Pancreas (tissue), 10 donors: ENCODE measurements around the gene FRRS1. TPM values are rescaled to one million over a fixed set of nuclear protein-coding genes. Genes with fewer than 3 reads are reported as not detected.

ENCODE experiments used
- ATAC-seq, 4 donors: fragments of 200-7000 bp; cut with Tn5 transposase; one replicate each; pipeline versions ENCODE4 v1.8.0 to v1.9.1; 2020; ENCODE audit warnings: mild to moderate bottlenecking in 4 of 4, moderate library complexity in 4 of 4
- DNase-seq, 6 donors: peaks; one replicate each; pipeline ENCODE4 v3.0.0-alpha.2; 2020
- FAIRE-seq: peaks from 2 replicates; lab custom pipeline; 2012; peaks lifted over from hg19 to GRCh38; lab: Jason Lieb, UNC
- H3K27ac ChIP-seq, 4 donors: fragments of 200-600 bp; sonication (generic); 1 replicate in 3 of 4; 2 replicates in 1 of 4; pipeline versions ENCODE4 v1.5.0 to v1.8.0; 2020
- H3K27me3 ChIP-seq, 4 donors: fragments of 200-600 bp; one replicate each; pipeline ENCODE4 v1.8.0; 2021
- H3K36me3 ChIP-seq, 3 donors: fragments of 200-600 bp; sonication (generic) in 1 of 3; one replicate each; pipeline versions ENCODE4 v1.5.0 to v1.8.0; 2020 to 2021
- H3K4me1 ChIP-seq, 3 donors: fragments of 200-600 bp; one replicate each; pipeline ENCODE4 v1.8.0; 2021
- H3K4me3 ChIP-seq, 4 donors: fragments of 200-600 bp; sonication (generic) in 2 of 4; one replicate each; pipeline versions ENCODE4 v1.5.0 to v1.8.0; 2020 to 2021
- H3K9me3 ChIP-seq, 4 donors: fragments of 200-600 bp; one replicate each; pipeline ENCODE4 v1.8.0; 2021
- WGBS, 2 donors: extraction: QIAGEN DNeasy Blood & Tissue Kit; methylation state at CpG; one replicate each; pipeline ENCODE4 v1.1.7; 2013; 5-methylcytosine and 5-hydroxymethylcytosine counted together
- intact Hi-C, 3 donors: fragments of 100-400 bp; cut with DNase I; formaldehyde crosslinking; loops; one replicate each; pipeline versions ENCODE4 v1.11.1 to v1.14.2; 2022
- polyA plus RNA-seq, 2 donors: library from polyadenylated mRNA; stranded (reverse); fragments of 200-250 nt; gene quantifications; one replicate each; pipeline ENCODE4 v1.2.3, GENCODE V29; 2013
- total RNA-seq, 6 donors: library from RNA; stranded (reverse); fragmentation: NEBNext Ultra II Directional in 4 of 6; extraction: Animal tissue kit (Norgen Biotek cat#: 25700) in 4 of 6; gene quantifications; one replicate each; pipeline versions ENCODE4 v1.2.1 to v1.2.4, GENCODE V29; 2021 to 2023
- TF ChIP-seq, protein P1 (sequence below), 4 donors: fragments of 200-600 bp; sonication (generic) in 3 of 4; IDR thresholded peaks; one replicate each; pipeline versions ENCODE4 v1.5.0 to v1.8.0; 2021; ENCODE audit warnings: antibody characterized with exemption in 4 of 4
- donor health status: healthy with polysubstance abuse.
- donor health status: DM: no; HTN: no; CAD: no; lungs with moderate emphysema.
- donor health status: DM: no; HTN: no; CAD: no.
- donor health status: control.
- donor health status: control.
- donor health status: Bipolar disorder and iron deficiency.
- donor health status: DM: yes; HTN: yes; CAD: no.
- donor health status: DM: no; HTN: no; CAD: no.
- donor health status: DM: no; HTN: no; CAD: no.
- donor health status: DM: yes; HTN: yes; CAD: no.

Gene FRRS1
- total and polyA plus RNA-seq, 8 donors, result 0.34 to 7.3 (median 1.7) TPM

DNA sequence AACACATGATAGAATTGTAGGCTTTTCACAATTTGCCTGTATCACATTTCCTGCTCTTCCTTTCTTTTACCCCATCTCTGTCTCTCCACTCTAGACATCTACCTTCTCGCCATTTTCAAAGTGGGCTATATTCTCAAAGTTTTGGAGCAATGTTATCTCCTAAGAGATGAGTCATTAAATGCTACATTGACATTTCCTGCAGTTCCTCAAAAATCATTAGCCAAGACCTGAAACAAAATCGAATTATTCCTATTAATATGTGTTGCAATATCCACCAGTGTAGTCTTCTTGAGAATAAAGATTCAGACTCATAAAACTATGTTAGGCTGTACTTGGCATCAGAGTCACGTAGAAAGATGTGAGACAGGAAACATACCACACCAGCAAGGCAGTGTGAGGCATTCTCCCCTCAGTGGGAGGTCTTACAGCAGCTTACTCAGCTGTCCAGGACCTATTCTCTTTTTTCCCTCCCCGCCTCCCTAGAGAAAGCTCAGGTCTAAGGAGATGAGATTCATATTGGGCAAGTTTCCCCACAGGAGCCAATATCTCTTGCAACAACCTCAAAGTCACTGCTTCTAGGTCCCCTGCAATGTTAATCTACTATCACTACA lies 38.8 kb downstream of the FRRS1 start:
- no peaks in the 10 kb centered on the region for H3K4me1 ChIP-seq
- no peaks in the 10 kb centered on the region for H3K36me3 ChIP-seq
- intact Hi-C loops, result no loop called here
- H3K27ac ChIP-seq, result no peak overlapping the region
- no peaks in the 10 kb centered on the region for H3K27me3 ChIP-seq
- 80 to 82% methylated on average over 4 of the region's 4 CpGs for WGBS, 2 donors
- ATAC-seq, result no peak
- FAIRE-seq, result no peak
- TF ChIP-seq, protein P1, sequence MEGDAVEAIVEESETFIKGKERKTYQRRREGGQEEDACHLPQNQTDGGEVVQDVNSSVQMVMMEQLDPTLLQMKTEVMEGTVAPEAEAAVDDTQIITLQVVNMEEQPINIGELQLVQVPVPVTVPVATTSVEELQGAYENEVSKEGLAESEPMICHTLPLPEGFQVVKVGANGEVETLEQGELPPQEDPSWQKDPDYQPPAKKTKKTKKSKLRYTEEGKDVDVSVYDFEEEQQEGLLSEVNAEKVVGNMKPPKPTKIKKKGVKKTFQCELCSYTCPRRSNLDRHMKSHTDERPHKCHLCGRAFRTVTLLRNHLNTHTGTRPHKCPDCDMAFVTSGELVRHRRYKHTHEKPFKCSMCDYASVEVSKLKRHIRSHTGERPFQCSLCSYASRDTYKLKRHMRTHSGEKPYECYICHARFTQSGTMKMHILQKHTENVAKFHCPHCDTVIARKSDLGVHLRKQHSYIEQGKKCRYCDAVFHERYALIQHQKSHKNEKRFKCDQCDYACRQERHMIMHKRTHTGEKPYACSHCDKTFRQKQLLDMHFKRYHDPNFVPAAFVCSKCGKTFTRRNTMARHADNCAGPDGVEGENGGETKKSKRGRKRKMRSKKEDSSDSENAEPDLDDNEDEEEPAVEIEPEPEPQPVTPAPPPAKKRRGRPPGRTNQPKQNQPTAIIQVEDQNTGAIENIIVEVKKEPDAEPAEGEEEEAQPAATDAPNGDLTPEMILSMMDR (IDR thresholded peaks at IDR 0.05), result no peak
- no peaks in the 10 kb centered on the region for H3K9me3 ChIP-seq
- DNase-seq, result no peak
- H3K4me3 ChIP-seq, result no peak overlapping the region

- ATAC-seq, result no peak
- WGBS, 2 donors, result 69 to 79% methylated on average over 2 of the region's 2 CpGs
- H3K36me3 ChIP-seq, result no peaks in the 10 kb centered on the region
- H3K9me3 ChIP-seq, result no peaks in the 10 kb centered on the region
- DNase-seq, result no peak
- no peak for FAIRE-seq
- no peak overlapping the region for H3K27ac ChIP-seq
- intact Hi-C loops, result no loop called here
- H3K4me3 ChIP-seq, result no peak overlapping the region
- no peaks in the 10 kb centered on the region for H3K27me3 ChIP-seq
- TF ChIP-seq, protein P1 (IDR thresholded peaks at IDR 0.05), result no peak
- no peaks in the 10 kb centered on the region for H3K4me1 ChIP-seq
Observed at GRCh38 chr1:99726818-99727217, 39.6 kb downstream of the FRRS1 start.

DNA sequence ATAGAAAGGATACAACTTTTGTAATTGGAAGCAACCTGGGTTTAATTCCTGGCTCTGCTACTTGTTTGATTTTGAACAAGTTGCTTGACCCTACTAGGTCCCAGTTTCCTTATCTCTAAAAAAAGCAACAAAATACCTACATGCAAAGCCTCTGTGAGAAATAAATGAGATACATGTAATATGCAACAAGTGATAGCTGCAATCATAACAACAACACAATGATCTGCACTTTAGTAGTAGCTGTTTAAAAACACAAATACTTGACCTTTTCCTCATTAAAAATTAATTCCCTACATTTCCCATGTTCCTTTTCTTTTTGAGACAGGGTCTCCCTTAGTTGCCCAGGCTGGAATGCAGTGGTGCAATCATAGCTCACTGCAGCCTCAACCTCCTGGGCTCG lies 40.0 kb downstream of the FRRS1 start:
- TF ChIP-seq, protein P1 (IDR thresholded peaks at IDR 0.05), result no peak
- no peak for DNase-seq
- no peak for ATAC-seq
- FAIRE-seq, result no peak
- 92 to 95% methylated on average over 1 of the region's 1 CpG for WGBS, 2 donors
- intact Hi-C loops, result no loop called here
- no peaks in the 10 kb centered on the region for H3K27me3 ChIP-seq
- H3K9me3 ChIP-seq, result no peaks in the 10 kb centered on the region
- H3K4me1 ChIP-seq, result no peaks in the 10 kb centered on the region
- H3K4me3 ChIP-seq, result no peak overlapping the region
- H3K27ac ChIP-seq, result no peak overlapping the region
- no peaks in the 10 kb centered on the region for H3K36me3 ChIP-seq

DNA sequence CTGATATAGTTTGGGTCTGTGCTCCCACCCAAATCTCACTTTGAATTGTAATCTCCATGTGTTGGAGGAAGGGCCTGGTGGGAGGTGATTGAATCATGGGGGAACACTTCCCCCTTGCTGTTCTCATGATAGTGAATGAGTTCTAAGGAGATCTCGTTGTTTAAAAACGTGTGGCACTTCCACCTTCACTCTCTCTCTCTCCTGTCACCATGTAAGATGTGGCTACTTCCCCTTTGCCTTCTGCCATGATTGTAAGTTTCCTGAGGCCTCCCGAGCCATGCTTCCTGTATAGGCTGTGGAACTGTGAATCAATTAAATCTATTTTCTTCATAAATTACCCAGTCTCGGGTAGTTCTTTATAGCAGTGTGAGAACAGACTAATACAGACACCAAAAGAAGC lies 40.4 kb downstream of the FRRS1 start:
- Histone ChIP-seq H3K27ac (no peak overlapping the region), H3K4me3 (no peak overlapping the region), H3K27me3 (no peaks in the 10 kb centered on the region), H3K9me3 (no peaks in the 10 kb centered on the region), H3K4me1 (no peaks in the 10 kb centered on the region), H3K36me3 (no peaks in the 10 kb centered on the region)
- DNase-seq, result no peak
- TF ChIP-seq, protein P1 (IDR thresholded peaks at IDR 0.05), result no peak
- WGBS, 2 donors, result 52 to 66% methylated on average over 4 of the region's 4 CpGs
- intact Hi-C loops, result no loop called here
- ATAC-seq, result no peak
- FAIRE-seq, result no peak

DNA sequence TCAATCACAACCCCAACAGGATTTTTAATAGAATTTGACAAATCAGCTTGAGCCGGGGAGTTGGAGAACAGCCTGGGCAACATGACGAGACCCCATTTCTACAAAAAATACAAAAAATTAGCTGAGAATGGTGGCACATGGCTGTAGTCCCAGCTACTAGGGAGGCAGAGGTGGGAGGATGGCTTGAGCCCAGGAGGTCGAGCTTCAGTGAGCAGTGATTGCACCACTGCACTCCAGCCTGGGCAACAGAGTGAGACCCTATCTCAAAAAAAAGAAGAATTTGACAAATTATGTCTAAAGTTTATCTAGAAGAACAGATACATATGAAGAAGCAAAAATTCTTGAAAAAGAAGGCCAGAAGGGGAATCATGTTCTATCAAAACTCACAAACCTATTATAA lies 43.2 kb downstream of the FRRS1 start:
- no peaks in the 10 kb centered on the region for H3K27me3 ChIP-seq
- intact Hi-C loops, result no loop called here
- no peaks in the 10 kb centered on the region for H3K9me3 ChIP-seq
- H3K36me3 ChIP-seq, result no peaks in the 10 kb centered on the region
- ATAC-seq, result no peak
- TF ChIP-seq, protein P1 (IDR thresholded peaks at IDR 0.05), result no peak
- H3K4me3 ChIP-seq, result no peak overlapping the region
- WGBS, 2 donors, result 94 to 95% methylated on average over 3 of the region's 3 CpGs
- no peak for DNase-seq
- H3K4me1 ChIP-seq, result no peaks in the 10 kb centered on the region
- FAIRE-seq, result no peak
- no peak overlapping the region for H3K27ac ChIP-seq
